Measurements from ENCODE around the gene PNISR. TPM values are rescaled to one million over a fixed set of nuclear protein-coding genes. Genes with fewer than 3 reads are reported as not detected.

PNISR gene
- total and polyA plus RNA-seq, 4 experiments from 2014 or later: 67.6 to 332 (median 199) TPM

DNA sequence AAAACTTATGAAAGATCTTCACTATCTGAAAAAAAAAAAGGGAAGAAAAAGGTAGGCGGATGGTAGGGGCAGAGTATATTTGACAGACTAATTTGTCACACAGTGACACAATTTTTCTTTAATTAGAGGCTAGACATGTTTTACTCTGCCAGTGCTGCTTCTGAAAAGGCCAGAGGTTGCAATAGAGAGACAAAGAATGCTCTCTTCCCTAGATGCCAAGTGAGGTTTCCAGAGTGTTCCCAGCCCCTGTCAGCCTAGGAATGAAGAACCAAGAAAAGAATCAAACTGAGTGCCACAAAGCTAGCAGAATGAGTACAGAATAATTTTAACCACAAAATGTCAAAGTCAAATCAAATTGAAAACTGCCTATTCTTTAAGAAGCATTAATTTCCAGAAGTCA lies 13.0 kb downstream of the PNISR start:
- no peak overlapping the region for H3K4me3 ChIP-seq (ENCODE audit: low read length in 2 of 2)
- CTCF ChIA-PET (ENCODE audit: partially characterized antibody): no interaction called here
- peaks cover 41 to 64% of the 10 kb centered on the region in 2 donors for H3K36me3 Mint-ChIP-seq
- H3K27ac ChIP-seq (ENCODE audit: low read depth, low read length): no peak overlapping the region
- H3K27me3 ChIP-seq (ENCODE audit: insufficient read depth, low read length): no peaks in the 10 kb centered on the region
- POLR2A ChIA-PET (ENCODE audit: partially characterized antibody): no interaction called here
- H3K27ac Mint-ChIP-seq: peak overlapping the region in 3 of 7 donors; percentile 15 to 75 (median 53)
- no peak for DNase-seq
- peaks cover 55% of the 10 kb centered on the region for H3K36me3 ChIP-seq (ENCODE audit: insufficient read depth, low read length)
- H3K9me3 ChIP-seq (ENCODE audit: control insufficient read depth in 1 of 2, low read length in 2 of 2): no peaks in the 10 kb centered on the region
- intact Hi-C loops (cut with micrococcal nuclease): no loop called here
- peaks cover 32% of the 10 kb centered on the region for H3K4me1 ChIP-seq (ENCODE audit: insufficient read depth, low read length)
- H3K4me3 Mint-ChIP-seq: peak overlapping the region in 1 of 8 donors; percentile 41
- no peaks in the 10 kb centered on the region for H3K9me3 Mint-ChIP-seq
- H3K4me1 Mint-ChIP-seq: peaks cover 22 to 50% (median 34%) of the 10 kb centered on the region in 4 donors
- H3K27me3 Mint-ChIP-seq: no peaks in the 10 kb centered on the region

GRCh38 chr6:99409672-99410071 lies 15.4 kb downstream of the PNISR start:
- H3K27me3 ChIP-seq (ENCODE audit: insufficient read depth, low read length): no peaks in the 10 kb centered on the region
- Mint-ChIP-seq H3K4me1 (peaks cover 16 to 35% (median 22%) of the 10 kb centered on the region in 4 donors), H3K9me3 (no peaks in the 10 kb centered on the region), H3K27me3 (no peaks in the 10 kb centered on the region), H3K36me3 (peaks cover 54 to 75% of the 10 kb centered on the region in 2 donors), H3K4me3 (no peak overlapping the region), H3K27ac (no peak overlapping the region)
- peaks cover 73% of the 10 kb centered on the region for H3K36me3 ChIP-seq (ENCODE audit: insufficient read depth, low read length)
- ChIA-PET CTCF (ENCODE audit: partially characterized antibody) (interaction anchor here (1.1 kb wide), 1 partner anchor 13 kb away, joined by 4 read pairs; no protein-coding TSS in a partner anchor), POLR2A (ENCODE audit: partially characterized antibody) (no interaction called here)
- H3K9me3 ChIP-seq (ENCODE audit: control insufficient read depth in 1 of 2, low read length in 2 of 2): no peaks in the 10 kb centered on the region
- peaks cover 9% of the 10 kb centered on the region for H3K4me1 ChIP-seq (ENCODE audit: insufficient read depth, low read length)
- intact Hi-C loops (cut with micrococcal nuclease): no loop called here
- DNase-seq: no peak
- H3K4me3 ChIP-seq (ENCODE audit: low read length in 2 of 2): no peak overlapping the region
- H3K27ac ChIP-seq (ENCODE audit: low read depth, low read length): no peak overlapping the region

DNA sequence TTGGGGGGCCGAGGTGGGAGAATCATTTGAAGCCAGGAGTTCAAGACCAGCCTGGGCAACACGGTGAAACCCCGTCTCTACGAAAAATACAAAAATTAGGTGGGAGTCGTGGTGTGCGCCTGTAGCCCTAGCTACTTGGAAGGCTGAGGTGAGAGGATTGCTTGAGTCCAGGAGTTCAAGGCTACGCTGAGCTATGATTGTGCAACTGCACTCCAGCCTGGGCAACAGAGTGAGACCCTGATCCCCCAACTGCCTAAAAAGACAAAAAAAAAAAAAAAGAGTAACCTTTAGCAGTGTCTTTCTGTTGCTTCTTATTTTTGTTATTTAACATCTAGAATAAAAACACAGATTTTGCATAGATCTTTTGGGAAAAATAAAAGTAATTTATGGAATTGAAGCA lies 18.0 kb downstream of the PNISR start:
- Mint-ChIP-seq H3K4me1 (peaks cover 7 to 13% (median 9%) of the 10 kb centered on the region in 4 donors), H3K27me3 (no peaks in the 10 kb centered on the region), H3K36me3 (peaks cover 61 to 78% of the 10 kb centered on the region in 2 donors), H3K9me3 (no peaks in the 10 kb centered on the region), H3K4me3 (no peak overlapping the region), H3K27ac (no peak overlapping the region)
- Histone ChIP-seq H3K27me3 (ENCODE audit: insufficient read depth, low read length) (no peaks in the 10 kb centered on the region), H3K9me3 (ENCODE audit: control insufficient read depth in 1 of 2, low read length in 2 of 2) (no peaks in the 10 kb centered on the region), H3K27ac (ENCODE audit: low read depth, low read length) (no peak overlapping the region), H3K4me3 (ENCODE audit: low read length in 2 of 2) (no peak overlapping the region), H3K36me3 (ENCODE audit: insufficient read depth, low read length) (peaks cover 88% of the 10 kb centered on the region), H3K4me1 (ENCODE audit: insufficient read depth, low read length) (no peaks in the 10 kb centered on the region)
- CTCF ChIA-PET (ENCODE audit: partially characterized antibody): no interaction called here
- intact Hi-C loops (cut with micrococcal nuclease): no loop called here
- POLR2A ChIA-PET (ENCODE audit: partially characterized antibody): no interaction called here
- DNase-seq: no peak

GRCh38 chr6:99402448-99402847 lies 22.7 kb downstream of the PNISR start:
- peaks cover 69% of the 10 kb centered on the region for H3K36me3 ChIP-seq (ENCODE audit: insufficient read depth, low read length)
- H3K9me3 ChIP-seq (ENCODE audit: control insufficient read depth in 1 of 2, low read length in 2 of 2): no peaks in the 10 kb centered on the region
- POLR2A ChIA-PET (ENCODE audit: partially characterized antibody): interaction anchor here (1.5 kb wide), 1 partner anchor 20 kb away, joined by 4 read pairs; no protein-coding TSS in a partner anchor
- H3K9me3 Mint-ChIP-seq: no peaks in the 10 kb centered on the region
- no peaks in the 10 kb centered on the region for H3K27me3 Mint-ChIP-seq
- H3K27ac Mint-ChIP-seq: peak overlapping the region in 1 of 7 donors; percentile 33
- H3K4me1 ChIP-seq (ENCODE audit: insufficient read depth, low read length): no peaks in the 10 kb centered on the region
- H3K4me3 Mint-ChIP-seq: no peak overlapping the region
- intact Hi-C loops (cut with micrococcal nuclease): no loop called here
- H3K4me3 ChIP-seq (ENCODE audit: low read length in 2 of 2): no peak overlapping the region
- peaks cover 55 to 68% of the 10 kb centered on the region in 2 donors for H3K36me3 Mint-ChIP-seq
- H3K27me3 ChIP-seq (ENCODE audit: insufficient read depth, low read length): no peaks in the 10 kb centered on the region
- CTCF ChIA-PET (ENCODE audit: partially characterized antibody): interaction anchor here (1.2 to 2.2 kb wide), 5 partner anchors 9 to 466 kb away, joined by 3 to 8 read pairs (median 5); partner anchors contain the start of gene COQ3
- H3K4me1 Mint-ChIP-seq: peaks cover 0 to 2% (median under 1%) of the 10 kb centered on the region in 4 donors
- no peak overlapping the region for H3K27ac ChIP-seq (ENCODE audit: low read depth, low read length)
- DNase-seq: no peak

DNA sequence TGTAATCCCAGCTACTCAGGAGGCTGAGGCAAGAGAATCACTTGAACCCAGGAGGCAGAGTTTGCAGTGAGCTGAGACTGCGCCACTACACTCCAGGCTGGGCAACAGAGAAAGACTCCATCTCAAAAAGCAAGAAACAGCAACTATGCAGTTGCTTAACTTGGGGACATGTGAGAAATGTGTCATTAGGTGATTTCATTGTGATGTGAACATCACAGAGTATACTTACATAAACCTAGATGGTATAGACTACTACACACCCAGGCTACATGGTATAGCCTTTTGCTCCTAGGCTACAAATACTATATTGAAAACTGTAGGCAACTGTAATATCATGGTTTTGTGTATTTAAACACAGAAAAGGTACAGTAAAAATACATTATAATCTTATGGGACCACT lies 27.8 kb downstream of the PNISR start:
- Histone ChIP-seq H3K4me1 (ENCODE audit: insufficient read depth, low read length) (peaks cover 5% of the 10 kb centered on the region), H3K36me3 (ENCODE audit: insufficient read depth, low read length) (peaks cover 24% of the 10 kb centered on the region), H3K27me3 (ENCODE audit: insufficient read depth, low read length) (no peaks in the 10 kb centered on the region), H3K9me3 (ENCODE audit: control insufficient read depth in 1 of 2, low read length in 2 of 2) (no peaks in the 10 kb centered on the region), H3K27ac (ENCODE audit: low read depth, low read length) (no peak overlapping the region), H3K4me3 (ENCODE audit: low read length in 2 of 2) (no peak overlapping the region)
- intact Hi-C loops (cut with micrococcal nuclease): no loop called here
- H3K4me3 Mint-ChIP-seq: no peak overlapping the region
- no peaks in the 10 kb centered on the region for H3K27me3 Mint-ChIP-seq
- no peak for DNase-seq
- no peak overlapping the region for H3K27ac Mint-ChIP-seq
- H3K36me3 Mint-ChIP-seq: peaks cover 19 to 33% of the 10 kb centered on the region in 2 donors
- ChIA-PET POLR2A (ENCODE audit: partially characterized antibody) (interaction anchor here (0.8 kb wide), 1 partner anchor 28 kb away, joined by 3 read pairs; the partner anchor contains the start of gene PNISR), CTCF (ENCODE audit: partially characterized antibody) (interaction anchor here (0.8 to 2.2 kb wide), 2 partner anchors 12 to 29 kb away, joined by 4 to 6 read pairs; no protein-coding TSS in a partner anchor)
- no peaks in the 10 kb centered on the region for H3K9me3 Mint-ChIP-seq
- peaks cover 8 to 26% (median 18%) of the 10 kb centered on the region in 4 donors for H3K4me1 Mint-ChIP-seq

- Mint-ChIP-seq H3K27ac (peak within 1 kb of the TSS; percentile 79 to 97 (median 93)), H3K4me3 (peak within 1 kb of the TSS; percentile 94 to 97 (median 96)), H3K27me3 (no peaks in the 10 kb centered on the region), H3K36me3 (peaks cover 0 to 8% of the 10 kb centered on the region in 2 donors), H3K9me3 (no peaks in the 10 kb centered on the region), H3K4me1 (peaks cover 8 to 27% (median 19%) of the 10 kb centered on the region in 4 donors)
- Histone ChIP-seq H3K36me3 (ENCODE audit: insufficient read depth, low read length) (no peaks in the 10 kb centered on the region), H3K9me3 (ENCODE audit: control insufficient read depth in 1 of 2, low read length in 2 of 2) (no peaks in the 10 kb centered on the region), H3K27ac (ENCODE audit: low read depth, low read length) (peak within 1 kb of the TSS; percentile 46), H3K4me3 (ENCODE audit: low read length in 2 of 2) (peak within 1 kb of the TSS; percentile 45 to 78), H3K4me1 (ENCODE audit: insufficient read depth, low read length) (peaks cover 5% of the 10 kb centered on the region), H3K27me3 (ENCODE audit: insufficient read depth, low read length) (no peaks in the 10 kb centered on the region)
- ChIA-PET CTCF (ENCODE audit: partially characterized antibody) (interaction anchor here (0.7 to 2.1 kb wide), 8 partner anchors 9 to 64 kb away, joined by 3 to 7 read pairs (median 3); no protein-coding TSS in a partner anchor), POLR2A (ENCODE audit: partially characterized antibody) (interaction anchor here (0.5 to 3.0 kb wide), 8 partner anchors 10 to 174 kb away, joined by 3 to 36 read pairs (median 3); partner anchors contain the start of genes CCNC and PNISR)
- peak; percentile 53 to 69 (median 59) for DNase-seq
- intact Hi-C loops (cut with micrococcal nuclease): loop anchor here (1.0 kb wide), 1 partner anchor 31 kb away; the partner anchor contains the start of gene PNISR
These were observed 31.2 kb downstream of the PNISR start, which contains the start of gene COQ3 for GRCh38 chr6:99393698-99394531. TSS of gene COQ3 (minus strand) at chr6:99394195. CDS start at chr6:99394179, 16 bp downstream.

GRCh38 chr6:99393366-99393697 lies 31.8 kb downstream of the PNISR start:
- H3K27ac ChIP-seq (ENCODE audit: low read depth, low read length): peak overlapping the region; percentile 46
- H3K36me3 ChIP-seq (ENCODE audit: insufficient read depth, low read length): no peaks in the 10 kb centered on the region
- peak overlapping the region; percentile 94 to 97 (median 96) for H3K4me3 Mint-ChIP-seq
- CTCF ChIA-PET (ENCODE audit: partially characterized antibody): interaction anchor here (0.7 to 2.1 kb wide), 8 partner anchors 10 to 63 kb away, joined by 3 to 7 read pairs (median 3); no protein-coding TSS in a partner anchor
- no peaks in the 10 kb centered on the region for H3K9me3 ChIP-seq (ENCODE audit: control insufficient read depth in 1 of 2, low read length in 2 of 2)
- peaks cover 5% of the 10 kb centered on the region for H3K4me1 ChIP-seq (ENCODE audit: insufficient read depth, low read length)
- H3K27me3 Mint-ChIP-seq: no peaks in the 10 kb centered on the region
- POLR2A ChIA-PET (ENCODE audit: partially characterized antibody): interaction anchor here (0.5 to 3.0 kb wide), 7 partner anchors 10 to 175 kb away, joined by 3 to 36 read pairs (median 3); partner anchors contain the start of genes CCNC and PNISR
- H3K4me1 Mint-ChIP-seq: peaks cover 8 to 27% (median 21%) of the 10 kb centered on the region in 4 donors
- peaks cover 0 to 5% of the 10 kb centered on the region in 2 donors for H3K36me3 Mint-ChIP-seq
- H3K9me3 Mint-ChIP-seq: no peaks in the 10 kb centered on the region
- no peak for DNase-seq
- intact Hi-C loops (cut with micrococcal nuclease): loop anchor here (1.0 kb wide), 1 partner anchor 32 kb away; the partner anchor contains the start of gene PNISR
- H3K27ac Mint-ChIP-seq: peak overlapping the region; percentile 79 to 97 (median 93)
- peak overlapping the region; percentile 45 to 78 for H3K4me3 ChIP-seq (ENCODE audit: low read length in 2 of 2)
- H3K27me3 ChIP-seq (ENCODE audit: insufficient read depth, low read length): no peaks in the 10 kb centered on the region
